ENCODE measurements around the gene SLC39A9. TPM values are rescaled to one million over a fixed set of nuclear protein-coding genes. Genes with fewer than 3 reads are reported as not detected.

The SLC39A9 gene
- total RNA-seq, 6 donors from 2014 or later = 17.8 to 70.4 (median 54.0) TPM

- TF ChIP-seq POLR2AphosphoS5 (IDR thresholded peaks at IDR 0.05) (no peak), CTCF (IDR thresholded peaks at IDR 0.05) (no peak), EP300 (IDR thresholded peaks at IDR 0.05) (no peak), POLR2A (IDR thresholded peaks at IDR 0.05) (no peak)
- H3K9me3 ChIP-seq = no peaks in the 10 kb centered on the region
- no peaks in the 10 kb centered on the region for H3K4me1 ChIP-seq
- DNase-seq = no peak
- 54 to 60% methylated on average over 1 of the region's 1 CpG for WGBS, 2 donors
- no peak overlapping the region for H3K27ac ChIP-seq
- no peaks in the 10 kb centered on the region for H3K27me3 ChIP-seq
- ATAC-seq (ENCODE audit: low FRiP score in 2 of 2) = no peak
- no peak overlapping the region for H3K4me3 ChIP-seq
- H3K36me3 ChIP-seq = peaks cover 4 to 65% (median 20%) of the 10 kb centered on the region in 4 donors
Observed at GRCh38 chr14:69459122-69459521, 60.6 kb downstream of the SLC39A9 start.

GRCh38 chr14:69460093-69460701, 61.7 kb downstream of the SLC39A9 start:
- ATAC-seq (ENCODE audit: low FRiP score in 2 of 2) (peak; percentile 86 to 94), DNase-seq (peak in 1 of 2 donors; percentile 57)
- Histone ChIP-seq H3K27ac (no peak overlapping the region), H3K27me3 (no peaks in the 10 kb centered on the region), H3K9me3 (no peaks in the 10 kb centered on the region), H3K4me1 (no peaks in the 10 kb centered on the region), H3K4me3 (no peak overlapping the region), H3K36me3 (peaks cover 4 to 55% (median 20%) of the 10 kb centered on the region in 4 donors)
- 30 to 32% methylated on average over 4 of the region's 4 CpGs for WGBS, 2 donors
- TF ChIP-seq POLR2AphosphoS5 (IDR thresholded peaks at IDR 0.05) (no peak), CTCF (IDR thresholded peaks at IDR 0.05) (peak; percentile 51 to 90 (median 82)), EP300 (IDR thresholded peaks at IDR 0.05) (no peak), POLR2A (IDR thresholded peaks at IDR 0.05) (no peak)

GRCh38 chr14:69464379-69464778, 65.9 kb downstream of the SLC39A9 start:
- H3K27me3 ChIP-seq = no peaks in the 10 kb centered on the region
- no peaks in the 10 kb centered on the region for H3K4me1 ChIP-seq
- no peak for ATAC-seq (ENCODE audit: low FRiP score in 2 of 2)
- no peak for DNase-seq
- H3K27ac ChIP-seq = no peak overlapping the region
- no peak for TF ChIP-seq POLR2A (IDR thresholded peaks at IDR 0.05)
- TF ChIP-seq EP300 (IDR thresholded peaks at IDR 0.05) = no peak
- no peak for TF ChIP-seq CTCF (IDR thresholded peaks at IDR 0.05)
- no peak for TF ChIP-seq POLR2AphosphoS5 (IDR thresholded peaks at IDR 0.05)
- H3K4me3 ChIP-seq = no peak overlapping the region
- no peaks in the 10 kb centered on the region for H3K9me3 ChIP-seq
- H3K36me3 ChIP-seq = peaks cover 0 to 13% (median 0%) of the 10 kb centered on the region in 4 donors

- no peak for TF ChIP-seq EP300 (IDR thresholded peaks at IDR 0.05)
- no peak for TF ChIP-seq POLR2A (IDR thresholded peaks at IDR 0.05)
- TF ChIP-seq POLR2AphosphoS5 (IDR thresholded peaks at IDR 0.05) = no peak
- TF ChIP-seq CTCF (IDR thresholded peaks at IDR 0.05) = no peak
- no peak overlapping the region for H3K27ac ChIP-seq
- 75 to 78% methylated on average over 6 of the region's 6 CpGs for WGBS, 2 donors
- no peak for DNase-seq
- no peaks in the 10 kb centered on the region for H3K27me3 ChIP-seq
- H3K4me3 ChIP-seq = no peak overlapping the region
- H3K36me3 ChIP-seq = peaks cover 0 to 12% (median 0%) of the 10 kb centered on the region in 4 donors
- no peak for ATAC-seq (ENCODE audit: low FRiP score in 2 of 2)
- H3K9me3 ChIP-seq = no peaks in the 10 kb centered on the region
- no peaks in the 10 kb centered on the region for H3K4me1 ChIP-seq
Observed at GRCh38 chr14:69464829-69465228, 66.3 kb downstream of the SLC39A9 start.

- no peaks in the 10 kb centered on the region for H3K9me3 ChIP-seq
- 34 to 38% methylated on average over 2 of the region's 2 CpGs for WGBS, 2 donors
- H3K36me3 ChIP-seq = no peaks in the 10 kb centered on the region
- ATAC-seq (ENCODE audit: low FRiP score in 2 of 2) (no peak), DNase-seq (no peak)
- no peak overlapping the region for H3K4me3 ChIP-seq
- no peak for TF ChIP-seq POLR2A (IDR thresholded peaks at IDR 0.05)
- TF ChIP-seq EP300 (IDR thresholded peaks at IDR 0.05) = no peak
- no peak for TF ChIP-seq POLR2AphosphoS5 (IDR thresholded peaks at IDR 0.05)
- TF ChIP-seq CTCF (IDR thresholded peaks at IDR 0.05) = no peak
- no peak overlapping the region for H3K27ac ChIP-seq
- no peaks in the 10 kb centered on the region for H3K27me3 ChIP-seq
- no peaks in the 10 kb centered on the region for H3K4me1 ChIP-seq
Observed at GRCh38 chr14:69468949-69469348, 70.5 kb downstream of the SLC39A9 start.
